GM21717 (cell line): ENCODE measurements around the gene SVOPL.
"Not testable (repeated sequence)": the region's sequence is repeated elsewhere in the genome, so short reads cannot be mapped to it uniquely, and the experiment has no call there.

Source experiments
- ATAC-seq: cut with Tn5 transposase; IDR thresholded peaks from one replicate; pipeline ENCODE4 v1.9.1; 2021; ENCODE audit warnings: mild to moderate bottlenecking, moderate library complexity; ENCODE audit not compliant: unreplicated experiment

SVOPL gene, protein sequence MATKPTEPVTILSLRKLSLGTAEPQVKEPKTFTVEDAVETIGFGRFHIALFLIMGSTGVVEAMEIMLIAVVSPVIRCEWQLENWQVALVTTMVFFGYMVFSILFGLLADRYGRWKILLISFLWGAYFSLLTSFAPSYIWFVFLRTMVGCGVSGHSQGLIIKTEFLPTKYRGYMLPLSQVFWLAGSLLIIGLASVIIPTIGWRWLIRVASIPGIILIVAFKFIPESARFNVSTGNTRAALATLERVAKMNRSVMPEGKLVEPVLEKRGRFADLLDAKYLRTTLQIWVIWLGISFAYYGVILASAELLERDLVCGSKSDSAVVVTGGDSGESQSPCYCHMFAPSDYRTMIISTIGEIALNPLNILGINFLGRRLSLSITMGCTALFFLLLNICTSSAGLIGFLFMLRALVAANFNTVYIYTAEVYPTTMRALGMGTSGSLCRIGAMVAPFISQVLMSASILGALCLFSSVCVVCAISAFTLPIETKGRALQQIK

DNA sequence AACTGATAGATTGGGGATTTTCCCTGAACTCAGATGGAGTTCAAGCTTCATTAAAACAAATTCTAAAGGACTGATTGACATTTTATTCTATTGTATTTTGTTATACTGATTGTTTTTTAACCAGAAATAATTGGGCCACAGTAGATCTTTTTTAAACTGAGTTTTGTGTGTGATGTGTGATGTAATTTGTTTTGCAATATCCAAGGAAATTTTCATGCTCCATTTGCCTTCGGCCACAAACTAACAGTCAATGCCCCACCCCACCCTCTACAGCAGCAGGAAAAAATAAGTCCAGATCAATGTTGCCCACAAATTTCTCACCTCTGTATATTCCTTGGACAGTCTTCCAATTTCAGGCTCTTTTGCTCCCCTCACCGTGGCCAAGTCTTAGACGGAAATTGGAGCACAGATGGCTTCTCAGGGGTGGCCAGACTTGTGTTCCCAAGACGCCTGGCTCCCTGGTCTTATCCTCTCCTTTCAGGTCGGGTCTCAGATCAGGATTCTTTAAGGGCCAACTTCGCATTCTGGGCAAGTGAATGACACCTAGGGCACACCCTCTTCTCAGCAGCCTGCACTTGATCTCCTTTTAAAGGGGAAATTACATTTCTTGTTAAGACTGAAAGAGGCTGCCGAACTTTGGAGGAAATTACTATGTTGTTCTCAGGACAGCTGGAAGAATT lies at the start of gene SVOPL:
Gene SVOPL, minus strand, starts transcription at position 506 of the 680 bp plus-strand sequence. CDS start 22,317 bp downstream, outside the sequence.
- ATAC-seq, result no peak

DNA sequence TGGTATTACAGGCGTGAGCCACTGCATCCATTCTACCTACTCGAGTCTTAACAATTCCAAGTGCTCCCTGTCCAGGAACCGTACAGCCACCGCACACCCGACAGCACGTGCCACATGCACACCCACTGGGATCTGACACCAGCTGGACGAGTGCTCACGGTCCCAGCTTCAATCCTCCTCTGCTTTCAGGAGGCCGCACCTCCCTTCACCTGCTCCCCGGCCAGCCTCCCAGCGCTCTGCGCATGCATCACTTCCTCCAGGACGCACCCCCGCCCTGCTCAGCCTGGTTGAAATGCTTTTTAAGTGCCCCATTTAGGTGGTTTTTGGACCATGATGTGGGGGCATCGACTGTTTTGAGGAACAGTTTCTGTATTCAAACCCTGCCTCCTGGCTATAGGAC lies 49.3 kb upstream of the SVOPL start:
- ATAC-seq, result no peak

DNA sequence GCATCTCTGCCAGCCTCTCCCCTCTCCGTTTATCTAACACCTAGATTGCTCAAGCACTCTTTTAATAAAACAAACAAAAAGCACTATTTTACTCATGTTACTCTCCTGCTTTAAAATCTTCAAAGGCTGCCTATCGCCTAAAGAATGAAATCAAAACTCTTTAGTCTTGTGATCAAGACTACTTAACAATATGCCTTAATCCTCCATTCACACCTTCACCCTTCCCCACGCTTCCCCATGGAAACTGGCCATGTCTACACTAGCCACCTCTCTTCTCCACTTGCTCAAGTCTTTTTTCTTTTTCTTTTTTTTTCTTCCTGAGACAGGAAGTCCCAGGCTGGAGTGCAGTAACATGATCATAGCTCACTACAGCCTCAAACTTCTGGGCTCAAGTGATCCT lies 48.8 kb upstream of the SVOPL start:
- ATAC-seq, result no peak

DNA sequence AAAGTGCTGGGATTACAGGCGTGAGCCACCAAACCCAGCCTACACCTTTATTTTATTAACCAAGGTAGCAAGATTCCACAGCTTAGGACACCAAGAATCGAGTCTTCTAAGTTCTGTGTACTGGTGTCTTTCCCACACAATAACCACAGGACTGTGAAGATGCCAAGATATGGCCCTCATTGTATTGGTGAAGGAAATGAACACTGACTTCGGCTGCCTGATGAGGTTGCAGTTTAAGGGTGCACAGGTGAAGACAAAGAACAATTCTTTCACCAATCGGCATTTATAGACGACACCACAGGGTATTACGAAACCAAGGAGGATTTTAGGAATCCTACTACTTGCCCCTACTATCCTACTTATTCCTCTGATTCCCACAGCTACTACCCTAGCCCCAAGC lies 47.5 kb upstream of the SVOPL start:
- no peak for ATAC-seq

DNA sequence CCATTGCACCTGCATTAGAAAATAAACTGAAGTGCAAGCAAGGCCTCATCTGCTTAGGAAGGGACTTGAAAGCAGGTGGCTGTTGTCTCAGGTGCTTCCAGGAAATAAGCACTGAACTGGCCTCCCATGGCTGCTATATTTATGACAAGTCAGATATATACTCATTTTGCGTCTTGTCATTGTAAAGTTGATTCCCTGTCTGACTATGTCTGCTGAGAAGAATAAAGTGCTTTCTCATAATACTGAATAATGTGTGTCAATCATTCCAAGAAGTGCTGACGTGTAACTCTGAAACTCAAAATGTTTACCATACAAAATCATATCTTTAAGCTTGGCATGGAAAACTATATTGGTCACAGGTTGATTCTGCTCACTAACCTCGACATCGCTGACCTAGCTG lies 44.9 kb upstream of the SVOPL start:
- ATAC-seq, result no peak

DNA sequence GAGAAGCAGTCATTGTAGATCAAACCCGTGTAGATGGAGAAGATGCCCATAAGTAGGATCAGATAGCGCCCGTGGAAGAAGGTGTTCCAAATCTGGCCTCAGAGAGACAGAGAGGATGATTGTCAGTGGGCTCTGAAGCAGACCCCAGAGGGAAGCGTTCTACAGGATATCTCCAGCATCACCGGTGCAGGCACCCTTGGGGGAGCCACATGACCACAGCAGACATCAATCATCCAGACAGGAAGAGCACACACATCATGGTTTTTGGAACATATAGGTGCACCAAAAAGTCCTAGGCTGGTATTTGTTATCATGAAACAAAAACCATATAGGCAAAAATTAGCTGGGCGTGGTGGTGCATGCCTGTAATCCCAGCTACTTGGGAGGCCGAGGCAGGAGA lies 44.0 kb upstream of the SVOPL start:
- ATAC-seq, result no peak

DNA sequence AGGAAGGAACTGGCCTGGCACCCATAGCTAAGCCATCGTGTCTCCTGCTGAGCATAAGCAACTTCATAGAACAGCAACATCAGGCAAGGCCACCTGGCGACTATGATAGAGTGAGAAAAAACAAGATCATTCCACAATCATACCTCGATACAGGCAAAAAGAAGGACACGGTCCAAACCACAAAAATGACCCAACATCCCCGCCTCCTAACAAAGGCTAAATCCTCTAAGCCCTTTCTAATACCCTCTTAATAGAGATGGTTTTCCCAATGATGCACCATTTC lies 40.2 kb upstream of the SVOPL start:
- no peak for ATAC-seq

DNA sequence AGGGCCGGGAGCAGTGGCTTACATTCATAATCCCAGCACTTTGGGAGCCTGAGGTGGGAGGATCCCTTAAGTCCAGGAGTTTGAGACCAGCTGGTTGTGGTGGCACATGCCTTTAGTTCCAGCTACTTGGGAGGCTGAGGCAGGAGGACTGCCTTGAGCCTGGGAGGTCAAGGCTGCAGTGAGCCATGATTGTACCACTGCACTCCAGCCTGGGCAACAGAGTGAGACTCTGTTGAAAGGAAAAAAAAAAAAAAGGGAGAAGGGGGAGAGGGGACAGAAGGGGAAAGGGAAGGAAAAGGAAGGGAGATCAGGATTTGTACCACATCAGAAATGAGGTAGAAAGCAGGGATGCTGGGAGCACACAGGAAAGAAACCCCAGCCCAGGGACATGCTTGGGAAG lies 38.7 kb upstream of the SVOPL start:
- ATAC-seq, result no peak

DNA sequence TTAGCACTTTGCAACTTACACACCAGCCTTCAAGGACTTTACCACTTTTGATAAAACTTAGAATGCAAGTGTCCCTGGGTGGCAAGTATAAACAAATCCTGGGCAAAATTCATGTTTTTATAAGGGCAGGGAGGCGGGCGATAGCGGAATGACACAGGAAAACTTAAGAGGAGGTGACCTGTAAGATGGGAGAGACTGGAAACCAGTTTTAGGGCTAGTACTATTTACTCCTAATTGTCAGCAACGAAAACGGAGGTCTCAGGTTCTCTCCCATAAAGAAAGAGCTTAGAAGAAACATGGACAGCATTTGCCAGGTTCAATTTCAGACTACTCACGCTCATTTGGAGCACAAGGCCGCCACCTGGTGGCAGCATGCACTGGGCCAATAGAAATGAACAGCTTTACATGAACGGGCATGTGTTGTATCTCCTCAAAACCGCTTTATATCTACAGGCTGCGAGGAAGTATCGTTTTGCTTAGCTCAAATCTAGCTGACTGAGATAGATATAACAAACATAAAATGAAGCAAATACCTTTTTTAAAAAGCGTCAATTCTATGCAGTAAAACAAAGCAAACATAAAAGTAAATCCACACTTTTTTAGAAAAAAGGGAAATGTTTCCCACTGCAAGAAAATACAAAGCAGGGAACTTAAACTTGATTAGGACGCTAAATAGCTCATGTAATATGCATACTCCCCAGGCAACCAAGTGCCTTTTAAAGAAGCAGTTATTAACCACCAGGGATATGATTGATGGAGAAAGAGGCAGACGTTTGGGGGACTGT lies 37.6 kb upstream of the SVOPL start:
- ATAC-seq, result peak; percentile 80

DNA sequence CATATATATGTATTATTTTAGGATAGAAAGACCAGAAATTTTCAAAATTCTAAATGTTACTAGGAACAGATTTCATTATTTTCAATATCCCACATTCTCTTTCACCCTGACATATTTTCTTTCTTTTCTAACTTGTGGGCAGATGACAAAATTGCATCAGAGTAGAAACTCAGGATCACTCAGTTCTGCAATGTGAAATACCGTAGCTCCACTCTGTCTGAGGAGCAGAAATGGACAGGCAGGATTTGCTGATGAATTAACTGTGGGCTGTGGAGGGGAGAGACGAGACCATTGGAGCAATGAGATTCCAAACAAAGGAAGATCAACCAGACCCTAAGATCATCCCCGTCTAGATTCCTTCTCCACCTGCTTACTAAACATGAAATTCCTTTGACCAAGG lies 37.0 kb upstream of the SVOPL start:
- no peak for ATAC-seq

DNA sequence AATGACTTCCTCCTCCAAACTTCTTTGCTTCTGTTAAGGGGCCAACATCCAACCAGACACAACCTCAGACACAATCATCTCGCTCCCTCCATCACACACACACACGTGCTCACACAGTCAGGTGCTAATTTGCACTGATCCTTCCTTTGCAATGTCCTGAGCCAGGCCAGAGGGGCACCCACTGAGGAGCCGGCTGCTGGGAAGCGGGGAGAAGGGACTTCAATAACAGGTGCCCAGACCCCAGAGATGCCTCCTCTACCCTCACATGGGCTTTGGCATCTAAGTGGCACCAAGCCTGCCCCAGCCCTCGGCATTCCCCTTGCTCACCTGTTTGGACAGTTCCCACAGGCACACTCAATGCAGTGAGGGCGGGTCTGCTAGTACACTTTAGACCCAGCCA lies 34.2 kb upstream of the SVOPL start:
- no peak for ATAC-seq

DNA sequence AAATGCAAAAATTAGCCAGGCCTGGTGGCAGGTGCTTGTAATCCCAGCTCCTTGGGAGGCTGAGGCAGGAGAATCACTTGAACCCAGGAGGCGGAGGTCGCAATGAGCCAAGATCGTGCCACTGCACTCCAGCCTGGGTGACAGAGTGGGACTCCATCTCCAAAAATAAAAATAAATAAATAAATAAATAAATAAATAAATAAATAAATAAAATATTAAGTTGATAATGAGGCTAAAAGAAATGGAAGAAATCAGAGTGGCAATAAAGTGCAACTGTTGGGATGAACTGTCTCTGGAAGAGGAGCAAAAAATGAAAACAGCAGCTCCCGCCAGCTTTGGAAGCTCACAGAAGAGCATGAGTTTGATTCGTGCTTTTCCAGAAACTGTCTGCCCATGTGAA lies 30.6 kb upstream of the SVOPL start:
- ATAC-seq, result not testable (repeated sequence)

DNA sequence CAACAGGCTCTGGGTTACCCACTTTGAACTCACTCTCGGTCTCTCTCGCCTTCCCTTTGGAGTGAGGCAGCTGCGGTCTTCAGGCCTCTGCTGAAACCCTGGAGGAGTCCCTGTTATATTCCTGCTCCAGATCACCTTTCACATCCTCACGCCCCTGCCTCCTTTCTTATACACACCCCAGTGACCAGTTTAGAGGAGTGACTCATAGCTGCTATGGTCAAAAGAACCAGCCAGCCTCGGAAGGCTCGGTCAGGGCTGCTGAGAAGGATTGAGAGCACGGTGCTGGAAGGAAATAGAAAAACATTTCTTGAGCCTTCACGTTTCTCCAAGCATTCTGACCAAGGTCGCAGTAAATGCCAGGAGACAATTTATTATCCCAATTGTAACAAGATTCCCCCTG lies 28.3 kb upstream of the SVOPL start:
- no peak for ATAC-seq

DNA sequence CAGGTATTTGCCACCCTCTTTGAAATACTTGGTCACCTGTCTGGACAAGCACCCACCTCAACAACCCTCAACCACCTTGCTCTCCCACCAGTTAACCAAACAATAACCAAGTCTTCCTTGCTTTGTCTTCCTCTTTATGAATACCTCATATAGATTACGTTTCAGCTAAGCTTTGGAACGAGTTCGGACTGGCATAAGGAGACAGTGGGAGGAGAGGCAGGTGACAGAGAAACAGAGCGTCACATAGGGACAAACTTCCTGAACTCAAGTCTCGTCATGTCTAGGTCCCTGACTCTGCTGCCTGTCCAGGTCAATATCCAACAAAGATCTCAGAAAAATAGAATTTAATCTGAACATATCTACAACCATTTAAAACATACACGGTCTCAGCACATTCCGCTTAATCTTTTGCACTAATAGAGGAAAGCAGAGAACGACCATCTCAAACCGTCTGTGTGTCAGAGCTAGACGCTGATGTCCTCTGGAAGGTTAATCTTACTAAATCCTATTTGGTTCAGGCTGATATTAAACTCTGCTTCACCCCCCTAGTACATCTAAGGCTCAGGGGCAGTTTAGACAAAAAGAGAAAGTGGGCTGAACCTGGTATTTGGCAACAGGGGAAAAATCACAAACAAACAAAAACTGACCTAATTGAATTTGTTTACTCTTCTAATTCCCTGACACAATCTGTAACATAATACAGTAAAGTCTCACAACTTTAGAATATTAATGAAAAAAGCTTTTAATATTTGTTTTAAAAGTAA lies 26.4 kb upstream of the SVOPL start:
- no peak for ATAC-seq

DNA sequence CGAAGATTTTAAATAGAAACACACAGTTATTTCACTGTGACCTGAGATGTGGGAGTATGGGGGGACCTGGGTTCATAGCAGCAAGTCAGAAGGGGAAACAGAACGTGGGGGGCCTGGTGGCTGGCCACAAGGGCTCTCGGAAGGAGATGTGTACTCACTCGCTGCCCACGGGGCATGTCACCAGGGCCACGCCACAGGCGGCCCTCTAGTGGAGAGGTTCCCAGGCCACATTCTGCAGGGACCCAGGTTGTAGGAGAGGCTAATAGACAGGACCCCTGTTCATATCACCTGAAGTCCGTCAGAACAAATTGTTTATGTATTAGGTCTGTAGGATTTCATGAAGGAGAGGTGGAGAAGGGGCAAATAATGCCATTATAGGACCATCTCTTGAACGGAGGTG lies 25.1 kb upstream of the SVOPL start:
- ATAC-seq, result no peak

DNA sequence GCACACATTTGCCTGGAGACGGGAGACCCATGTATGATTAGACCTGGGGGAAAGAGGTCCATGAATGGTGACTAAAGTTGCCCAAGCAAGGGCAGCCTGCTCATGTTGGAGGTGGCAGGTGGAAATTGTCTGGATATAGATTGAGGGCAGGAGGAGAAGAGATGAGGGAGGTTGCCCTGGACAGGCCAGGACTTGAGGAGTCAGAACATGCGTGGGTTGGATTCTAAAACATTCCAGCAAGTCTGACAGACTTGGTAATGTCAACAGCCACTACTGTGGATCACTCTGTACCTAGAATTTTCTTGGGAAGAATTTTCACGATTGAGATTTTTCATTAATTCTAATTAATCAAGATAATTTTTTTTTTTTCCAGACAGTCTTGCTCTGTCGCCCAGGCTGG lies 19.1 kb upstream of the SVOPL start:
- ATAC-seq, result no peak

DNA sequence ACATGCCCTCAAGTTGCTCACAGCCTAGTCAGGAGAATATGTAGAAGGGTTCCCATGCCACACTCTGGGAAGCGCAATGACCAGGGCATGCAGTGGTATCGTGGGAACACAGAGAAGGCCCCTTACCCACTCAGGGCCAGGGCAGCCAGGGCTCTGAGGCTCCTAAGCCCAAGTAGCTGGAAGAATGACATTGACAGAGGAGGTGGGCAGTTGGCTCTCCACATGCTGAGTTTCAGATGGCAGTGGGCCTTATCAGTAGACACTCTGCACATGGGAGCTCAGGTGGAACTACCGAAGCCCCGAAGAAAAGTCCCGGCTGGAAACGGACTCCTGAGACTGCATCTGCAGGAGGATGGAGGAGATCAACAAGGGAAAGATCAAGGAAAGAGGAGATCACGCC lies 15.7 kb upstream of the SVOPL start:
- no peak for ATAC-seq

DNA sequence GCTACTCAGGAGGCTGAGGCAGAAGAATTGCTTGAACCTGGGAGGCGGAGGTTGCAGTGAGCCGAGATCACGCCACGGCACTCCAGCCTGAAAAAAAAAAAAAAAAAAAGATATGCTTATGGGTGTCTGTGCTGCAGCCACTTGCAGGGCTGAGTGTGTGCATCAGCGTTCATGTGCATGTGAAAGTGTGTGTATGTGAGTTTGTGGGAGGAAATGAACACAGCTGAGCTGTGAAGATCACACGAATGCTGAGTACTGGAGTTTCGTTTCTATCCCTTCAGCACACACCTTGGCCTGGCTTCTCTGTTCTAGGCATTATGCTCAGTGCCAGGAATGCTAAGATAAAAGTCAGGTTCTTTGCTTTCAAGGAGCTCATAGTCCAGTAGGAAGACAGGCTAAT lies 12.0 kb upstream of the SVOPL start:
- no peak for ATAC-seq

DNA sequence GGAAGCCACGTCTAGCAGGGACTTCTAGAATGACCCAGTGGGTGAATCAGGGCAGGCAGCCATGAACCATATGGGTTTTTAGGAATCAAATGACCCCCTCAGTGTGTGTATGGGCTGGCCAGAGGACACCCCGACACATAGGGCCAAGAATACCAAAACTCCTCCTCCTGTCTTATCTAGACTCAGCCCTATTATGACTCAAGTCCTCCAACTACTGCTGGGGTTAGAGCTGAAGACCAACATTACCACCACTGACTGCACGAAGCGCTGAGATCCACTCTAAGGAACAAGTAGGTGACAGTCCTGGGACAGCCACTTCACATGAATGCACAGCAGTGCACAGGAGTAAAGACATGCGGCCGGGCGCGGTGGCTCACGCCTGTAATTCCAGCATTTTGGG lies 11.5 kb upstream of the SVOPL start:
- ATAC-seq, result no peak

DNA sequence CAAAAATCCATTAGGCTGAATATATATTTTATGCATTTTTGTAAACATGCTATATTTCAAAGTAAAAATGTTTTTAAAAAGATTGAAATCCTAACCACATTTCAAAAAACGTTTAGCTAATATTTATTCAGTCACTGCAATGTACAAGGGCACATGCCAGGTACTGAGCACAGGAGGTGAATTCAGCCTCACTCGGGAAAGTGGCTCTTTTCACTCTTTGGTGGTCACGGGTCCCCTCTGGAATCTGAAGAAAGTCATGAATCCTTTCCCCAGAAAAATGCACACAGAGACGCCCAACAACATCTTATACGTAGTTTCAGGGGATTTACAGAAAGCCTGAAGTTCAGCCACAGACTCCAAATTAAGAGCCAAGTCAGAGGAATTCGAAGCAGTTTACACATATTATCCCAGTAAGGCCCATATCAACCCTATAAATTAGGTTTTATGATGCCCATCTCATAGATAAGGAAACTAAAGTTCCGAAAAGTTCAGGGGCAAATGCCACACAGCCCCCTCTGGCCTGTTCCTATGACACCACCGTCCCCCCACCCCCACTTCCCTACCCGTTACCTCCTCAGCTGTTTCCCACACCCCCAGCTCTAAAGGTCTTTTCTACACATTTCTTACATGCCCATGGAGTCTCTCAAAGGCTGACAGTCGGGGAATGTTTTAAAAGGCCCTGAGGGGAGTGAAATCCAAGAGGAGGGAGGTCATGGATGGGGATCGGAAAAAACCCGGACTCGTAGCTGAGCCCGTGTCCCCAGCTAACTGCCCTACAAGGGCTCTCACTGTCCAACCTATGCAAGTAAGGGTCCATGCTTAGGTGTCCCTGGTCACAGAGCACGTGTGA lies 9.6 kb upstream of the SVOPL start:
- no peak for ATAC-seq
